Measurements from ENCODE around the gene PLPP2. TPM values are rescaled to one million over a fixed set of nuclear protein-coding genes. Genes with fewer than 3 reads are reported as not detected.

The PLPP2 gene
- 42.5 and 76.9 TPM in 2 replicates for total RNA-seq

DNA sequence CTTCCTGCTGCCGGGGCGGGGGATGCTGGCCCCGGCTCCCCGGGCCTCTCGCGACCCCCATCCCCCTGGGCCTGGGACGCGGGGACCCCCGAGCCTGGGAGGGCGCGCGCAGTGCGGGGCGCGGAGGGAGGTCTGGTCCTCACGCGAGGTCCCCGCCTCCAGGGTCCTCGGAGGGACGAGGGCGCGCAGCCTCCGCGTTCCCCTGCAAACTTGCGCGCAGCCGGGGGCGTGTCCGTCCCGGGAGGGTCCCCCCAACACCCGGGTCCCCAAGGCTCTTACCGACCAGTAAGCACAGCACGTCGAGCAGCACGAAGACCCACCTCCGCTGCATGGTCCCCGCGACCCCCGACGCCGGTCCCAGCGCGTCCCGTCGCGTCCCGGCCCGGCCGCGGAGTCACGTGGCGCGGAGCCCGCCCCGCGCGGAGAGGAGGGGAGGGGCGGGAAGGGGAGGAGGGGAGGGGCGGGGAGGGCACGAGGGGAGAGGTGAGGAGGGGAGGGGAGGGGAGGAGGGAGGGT lies at the start of gene PLPP2:
PLPP2 (minus strand) TSS at position 398 of the 516 bp plus-strand sequence; CDS start at position 331, 67 bp downstream.

Other genes with a start within 250 kb of the PLPP2 start
- gene OR4F17, start 184.3 kb downstream of the PLPP2 start, total RNA-seq, result 0.15 TPM in 1 of 2 replicates, not detected in the other
- 14.5 and 24.3 TPM in 2 replicates for gene MIER2, start 53.4 kb upstream of the PLPP2 start, total RNA-seq
- gene C2CD4C, start 117.7 kb upstream of the PLPP2 start, total RNA-seq, result 0.29 and 0.33 TPM in 2 replicates
- 1.0 and 10.3 TPM in 2 replicates for gene SHC2, start 169.6 kb upstream of the PLPP2 start, total RNA-seq
- 0.15 TPM in 1 of 2 replicates, not detected in the other for gene MADCAM1, start 205.1 kb upstream of the PLPP2 start, total RNA-seq
- gene TPGS1, start 216.1 kb upstream of the PLPP2 start, total RNA-seq, result 61.4 and 69.1 TPM in 2 replicates
- gene CDC34, start 240.4 kb upstream of the PLPP2 start, total RNA-seq, result 49.2 and 67.0 TPM in 2 replicates